ENCODE measurements around the gene KLHL3.

Gene KLHL3

DNA sequence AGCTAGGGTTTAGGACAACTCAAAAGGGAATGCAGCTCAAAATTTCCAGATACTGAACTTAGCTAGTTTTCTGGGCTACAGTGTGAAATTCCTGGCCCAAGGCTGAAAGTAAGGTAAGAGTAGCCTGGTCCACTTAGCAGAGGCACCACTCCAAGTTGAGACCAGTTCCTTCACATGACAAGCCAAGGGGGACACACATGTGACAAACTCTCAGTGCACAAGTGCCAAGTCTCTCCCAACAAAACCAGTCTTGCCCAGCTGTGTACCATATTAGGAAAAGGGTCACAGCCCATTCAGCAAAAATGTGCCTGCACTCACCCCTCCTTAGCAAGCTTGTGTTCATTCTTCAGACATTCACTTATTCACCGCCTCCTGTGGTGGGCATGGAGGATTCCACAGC, 27.8 kb downstream of the KLHL3 start:
- no peak for DNase-seq

DNA sequence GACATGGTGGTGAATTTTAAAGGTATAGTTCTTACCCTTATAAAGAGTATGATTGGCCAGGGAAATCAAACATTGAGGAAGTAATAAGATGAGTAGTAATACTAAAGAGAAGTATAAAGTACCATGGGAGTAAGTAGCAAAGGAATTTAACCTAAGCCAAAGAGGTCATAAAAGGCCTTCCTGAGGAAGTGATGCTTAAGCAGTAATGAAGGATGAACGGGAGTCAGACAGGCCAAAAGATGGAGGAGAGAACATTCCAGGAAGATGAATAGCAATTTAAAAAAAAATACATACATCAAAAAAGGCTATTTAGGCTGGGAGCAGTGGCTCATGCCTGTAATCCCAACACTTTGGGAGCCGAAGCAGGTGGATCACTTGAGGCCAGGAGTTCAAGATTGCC, 29.0 kb downstream of the KLHL3 start:
- DNase-seq = no peak

DNA sequence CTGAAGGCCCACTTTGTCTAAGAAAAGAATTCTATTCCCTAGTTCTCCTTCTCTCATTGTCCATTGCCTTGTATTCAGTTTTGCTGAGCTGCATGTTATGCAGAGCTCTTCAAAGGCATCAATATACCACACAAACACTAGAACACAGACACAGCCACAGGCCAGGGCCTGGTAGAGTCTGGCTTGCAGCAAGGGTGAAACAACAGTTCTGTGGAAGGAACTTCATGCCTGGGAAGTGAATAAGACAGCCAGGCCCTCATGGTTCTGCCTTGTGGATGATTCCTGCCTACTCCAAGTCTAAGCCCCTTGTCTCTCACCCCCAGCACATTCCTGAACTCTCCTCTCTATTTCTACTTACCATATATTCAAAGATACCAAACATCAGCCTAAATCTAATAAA, 30.8 kb downstream of the KLHL3 start:
- no peak for DNase-seq

DNA sequence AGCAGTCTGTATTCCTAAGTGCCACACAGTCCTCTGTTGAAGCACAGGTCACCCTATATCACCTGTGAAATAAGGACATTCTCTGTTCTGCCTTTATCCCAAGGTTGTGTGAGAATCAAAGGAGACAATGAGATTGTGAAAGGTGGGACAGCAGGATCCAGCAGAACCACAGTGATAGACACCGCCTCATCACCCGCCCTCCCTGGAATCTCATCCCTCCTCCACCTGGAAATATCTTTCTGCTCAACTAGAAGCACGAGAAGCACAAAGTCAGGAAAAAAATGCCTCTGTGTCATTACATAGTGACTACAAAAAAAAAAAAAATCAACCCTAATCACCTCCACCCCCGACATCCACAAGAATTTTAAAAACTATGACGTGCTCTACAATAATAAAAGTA, 32.3 kb downstream of the KLHL3 start:
- no peak for DNase-seq

DNA sequence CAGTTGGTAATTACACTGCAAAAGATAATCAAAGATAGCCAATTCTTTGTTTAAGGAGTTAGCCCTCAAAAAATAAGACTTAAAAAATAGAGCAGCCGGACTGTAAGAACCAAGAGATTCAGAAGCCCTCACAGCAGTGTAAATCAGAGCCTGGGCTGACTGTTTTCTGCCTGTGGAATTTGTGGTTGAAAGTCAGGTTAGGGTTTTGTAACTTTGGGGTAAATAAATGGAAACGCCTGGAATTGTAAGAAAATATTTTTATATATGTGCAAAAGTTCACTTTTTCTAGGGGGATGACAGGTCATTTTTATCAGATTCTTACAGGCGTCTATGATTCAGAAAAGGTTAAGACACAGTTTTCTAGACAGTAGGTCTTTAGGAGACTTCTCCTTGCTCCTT, 35.6 kb downstream of the KLHL3 start:
- no peak for DNase-seq

DNA sequence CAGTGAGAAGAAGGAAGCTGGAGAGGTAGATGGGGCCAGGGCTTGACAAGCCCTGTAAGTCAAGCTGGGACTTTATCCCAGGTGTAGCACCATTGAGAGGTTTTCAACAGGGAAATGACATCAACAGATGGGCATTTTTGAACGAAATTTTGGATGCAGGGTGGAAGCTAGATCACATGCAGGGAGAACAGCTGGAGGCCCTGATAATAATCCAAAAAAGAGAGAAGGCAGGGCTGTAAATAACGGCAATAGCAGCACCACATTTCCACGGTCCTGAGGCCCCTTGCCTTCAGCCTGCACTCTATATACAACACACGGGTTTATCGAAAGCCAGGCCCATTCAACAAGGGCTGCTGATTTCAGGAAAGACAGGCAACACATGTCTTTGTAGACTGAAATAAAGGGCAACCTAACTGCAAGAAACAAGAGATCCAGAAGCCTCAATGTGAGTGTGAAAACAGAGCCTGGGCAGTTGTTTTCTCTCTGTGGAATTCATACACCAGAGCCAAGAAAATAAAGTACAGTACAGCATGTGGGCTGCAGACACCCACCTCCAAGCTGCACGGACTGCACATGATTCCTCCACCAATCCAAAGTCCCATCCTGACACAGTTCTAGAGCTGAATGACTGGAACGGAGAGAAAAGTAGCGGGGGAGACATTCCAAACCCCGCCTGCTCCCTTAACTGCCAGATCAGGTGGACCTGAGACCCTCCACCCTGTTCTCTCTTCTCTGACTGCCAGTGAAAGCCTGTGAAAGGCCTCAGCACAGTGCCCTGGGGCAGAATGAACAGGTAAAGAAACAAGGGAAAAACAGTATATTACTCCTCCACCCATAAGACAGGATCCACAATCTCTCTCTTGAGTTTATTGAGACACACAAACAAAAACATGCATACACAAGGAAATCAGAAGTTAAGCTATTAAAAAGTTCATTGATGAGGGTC, 36.3 kb downstream of the KLHL3 start:
- DNase-seq = no peak

DNA sequence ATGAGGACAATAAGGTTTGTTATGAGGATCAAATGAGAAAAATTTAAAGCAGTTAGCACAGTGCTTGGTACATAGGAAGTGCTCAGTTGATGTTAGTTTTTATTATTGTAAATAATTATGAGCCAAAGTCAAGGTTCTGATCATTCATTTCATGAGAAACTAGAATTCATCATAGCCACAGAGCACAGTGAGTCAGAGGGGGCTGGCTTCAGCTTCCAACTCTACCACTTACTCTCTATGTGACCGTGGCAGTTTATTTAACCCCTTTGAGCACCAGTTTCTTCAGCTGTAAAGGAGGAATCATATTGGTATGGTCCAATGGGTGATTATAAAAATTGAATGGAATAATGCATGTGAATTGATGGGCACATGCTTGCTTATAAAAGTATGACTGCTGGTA, 39.4 kb downstream of the KLHL3 start:
- DNase-seq = no peak

DNA sequence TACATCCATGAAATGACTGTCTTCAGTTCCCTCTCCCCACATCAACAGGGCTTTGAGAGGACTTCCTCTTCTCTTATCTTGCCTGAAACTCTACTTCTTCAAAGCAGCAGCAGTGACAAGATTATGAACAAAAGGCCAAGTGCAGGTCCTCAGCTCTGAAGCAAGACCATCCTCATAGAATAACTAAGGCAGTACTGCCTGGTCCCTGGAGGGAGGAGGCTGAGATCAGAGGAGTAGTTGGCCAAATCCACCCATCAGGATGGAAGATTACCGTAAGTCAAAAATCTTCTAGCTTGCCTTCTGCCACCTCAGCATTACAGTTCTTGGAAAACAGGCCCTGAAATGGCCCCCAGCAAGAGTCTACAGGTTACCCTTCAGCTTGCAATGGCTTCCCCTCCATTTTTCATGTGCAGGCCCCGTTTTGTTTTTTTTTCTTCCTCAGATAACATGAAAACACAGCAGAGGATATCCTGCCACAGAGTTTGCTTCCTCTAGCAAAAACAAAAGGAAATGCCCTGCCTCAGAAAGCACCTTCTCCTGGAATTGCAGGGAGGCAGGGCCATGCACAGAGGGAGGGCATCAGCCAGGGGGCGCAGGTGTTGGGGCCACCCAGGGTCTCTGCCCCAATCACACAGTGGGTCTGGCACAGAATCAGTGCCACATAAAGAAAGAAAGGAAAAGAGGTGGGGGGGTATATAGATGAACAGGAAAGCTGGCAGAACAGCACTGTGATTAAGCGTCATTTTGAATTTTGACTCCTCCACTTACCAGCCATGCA, 40.0 kb downstream of the KLHL3 start:
- no peak for DNase-seq

DNA sequence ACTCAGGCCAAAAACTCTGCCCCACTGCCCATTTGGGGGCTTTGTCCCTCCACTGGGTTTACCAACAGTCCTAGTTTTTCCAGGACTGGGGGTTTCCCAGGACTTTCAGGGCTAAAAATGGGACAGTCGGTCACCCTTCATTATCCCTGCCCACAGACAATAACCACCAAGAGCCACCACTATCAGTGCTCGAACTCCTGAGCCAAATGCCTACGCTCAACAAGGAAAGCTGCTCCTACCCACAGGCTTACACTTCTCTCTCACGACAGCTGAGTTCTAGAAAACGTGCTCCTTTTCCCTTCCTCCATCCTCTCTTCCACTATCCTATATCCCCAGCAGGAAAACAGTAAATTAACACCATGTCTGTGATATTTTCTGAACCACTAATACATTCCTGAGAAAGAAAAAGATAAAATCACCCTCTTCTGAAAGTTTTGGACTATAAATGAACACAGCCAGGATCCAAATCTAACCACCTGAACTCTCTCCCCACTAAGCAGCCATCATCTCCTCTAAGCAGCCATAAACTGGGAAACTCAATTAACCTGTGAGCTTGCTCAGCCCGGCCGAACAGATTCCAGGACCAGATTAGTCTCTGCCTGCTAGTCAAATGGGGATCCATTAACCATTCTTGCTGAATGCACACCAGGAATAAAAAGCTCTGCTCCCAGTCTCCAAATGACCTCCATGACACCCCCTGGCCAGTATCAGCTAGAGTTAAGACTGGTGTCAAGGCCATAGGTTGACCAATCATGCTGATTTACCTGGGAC, 41.8 kb downstream of the KLHL3 start:
- no peak for DNase-seq

DNA sequence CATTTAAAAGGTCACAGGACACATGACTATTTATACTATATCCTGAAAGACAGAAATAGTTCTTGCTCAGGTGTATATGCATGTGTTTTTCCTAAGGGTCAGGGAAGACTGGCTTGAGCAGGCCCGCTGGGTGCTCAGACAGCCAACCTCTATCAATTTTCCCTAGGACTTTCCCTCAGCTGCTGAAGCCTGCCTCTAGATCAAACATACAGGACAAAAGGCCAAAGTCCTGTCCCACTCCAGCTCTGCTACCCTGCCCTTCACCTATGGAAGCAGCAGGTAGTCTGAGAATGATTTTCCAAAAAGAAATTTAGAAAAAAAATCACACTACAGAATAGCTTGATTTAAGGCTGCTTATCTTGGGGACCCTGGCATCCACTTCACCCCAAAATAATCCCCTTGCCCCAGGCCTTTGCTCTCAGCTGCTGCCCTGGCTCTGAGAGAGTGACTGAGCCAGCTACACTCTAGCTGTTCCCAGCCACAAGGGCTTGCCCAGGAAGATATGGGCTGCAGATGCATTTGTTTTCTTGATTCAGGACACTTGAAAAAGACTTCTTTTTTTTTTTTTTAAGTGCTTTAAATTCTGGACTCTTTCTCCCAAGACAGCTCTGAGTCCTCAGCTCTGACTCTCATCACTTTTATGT, 42.5 kb downstream of the KLHL3 start:
- no peak for DNase-seq

DNA sequence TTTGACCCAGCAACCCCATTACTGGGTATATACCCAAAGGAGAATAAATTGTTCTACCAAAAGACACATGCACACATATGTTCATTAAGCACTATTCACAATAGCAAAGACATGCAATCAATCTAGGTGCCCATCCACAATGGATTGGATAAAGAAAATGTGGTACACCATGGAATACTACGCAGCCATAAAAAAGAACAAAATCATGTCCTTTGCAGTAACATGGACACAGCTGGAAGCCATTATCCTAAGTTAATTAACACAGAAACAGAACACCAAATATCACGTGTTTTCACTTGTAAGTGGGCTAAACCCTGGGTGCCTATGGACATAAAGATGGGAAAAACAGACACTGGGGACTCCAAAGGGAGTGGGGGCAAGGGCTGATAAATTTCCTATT, 46.6 kb downstream of the KLHL3 start:
- no peak for DNase-seq

DNA sequence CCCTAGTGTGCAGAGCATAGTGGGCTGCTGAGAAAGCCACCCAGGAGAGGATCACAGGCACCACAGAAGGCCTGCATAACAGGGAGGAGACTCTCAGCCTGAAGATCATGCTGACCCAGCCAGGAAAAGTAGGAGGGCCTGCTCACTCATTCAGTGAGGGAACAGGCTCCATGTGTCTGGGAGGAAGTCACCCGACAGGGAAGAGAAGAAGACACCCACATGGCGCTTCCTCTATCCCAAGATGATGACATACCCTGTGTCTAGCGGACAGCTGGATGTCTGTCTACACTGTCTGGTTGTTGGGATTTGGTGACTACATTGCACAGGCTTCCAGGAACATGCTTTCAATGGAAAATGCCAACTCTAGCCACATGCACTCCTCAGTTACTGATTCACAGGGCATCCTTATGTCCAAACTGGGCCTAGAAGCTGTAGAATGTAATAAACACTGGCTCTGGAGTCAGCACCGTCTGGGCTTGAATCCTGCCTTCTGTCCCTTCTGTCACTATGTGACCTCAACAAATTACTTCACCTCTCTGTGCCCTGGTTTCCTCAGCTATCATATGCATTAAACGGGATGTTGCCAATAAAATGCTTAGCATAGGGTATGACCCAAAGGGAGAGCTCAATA, 47.6 kb downstream of the KLHL3 start:
- no peak for DNase-seq

DNA sequence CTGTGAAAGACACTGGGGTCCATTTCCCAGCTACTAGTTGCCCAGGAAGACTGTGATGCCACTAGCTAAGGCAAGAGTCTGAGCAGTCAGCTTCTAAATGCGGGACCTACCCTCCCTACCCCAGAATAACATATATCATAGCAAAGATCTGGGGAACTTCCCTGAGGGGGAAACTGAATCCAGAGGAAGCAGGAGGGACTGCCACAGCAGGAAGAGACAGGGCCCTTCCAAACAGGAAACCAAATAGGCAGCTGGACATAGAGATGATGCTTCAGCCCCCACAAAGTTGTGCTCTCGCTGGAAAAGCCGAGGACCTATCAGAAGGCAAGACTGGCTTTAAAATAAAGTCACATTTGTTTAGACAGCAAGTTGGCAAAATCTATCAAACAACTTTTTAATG, 51.1 kb downstream of the KLHL3 start:
- no peak for DNase-seq

DNA sequence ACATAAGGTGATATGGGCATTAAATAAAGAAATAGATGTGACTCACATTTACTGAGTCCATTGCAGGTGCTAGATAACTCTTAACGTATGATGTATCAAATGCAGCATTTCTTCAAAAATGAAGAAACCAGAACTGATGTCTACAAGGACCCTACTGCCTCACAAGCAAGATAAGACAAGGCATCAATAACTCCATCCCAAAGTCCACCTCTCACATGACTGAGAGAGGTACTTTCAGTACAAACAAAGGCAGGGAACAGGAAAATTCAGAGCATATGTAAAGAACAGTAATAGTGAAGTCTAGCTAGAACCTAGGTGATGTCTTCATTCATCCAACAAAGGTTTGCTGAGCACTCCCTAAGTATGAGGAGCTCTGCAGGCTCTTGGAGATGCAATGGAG, 54.7 kb downstream of the KLHL3 start:
- no peak for DNase-seq

DNA sequence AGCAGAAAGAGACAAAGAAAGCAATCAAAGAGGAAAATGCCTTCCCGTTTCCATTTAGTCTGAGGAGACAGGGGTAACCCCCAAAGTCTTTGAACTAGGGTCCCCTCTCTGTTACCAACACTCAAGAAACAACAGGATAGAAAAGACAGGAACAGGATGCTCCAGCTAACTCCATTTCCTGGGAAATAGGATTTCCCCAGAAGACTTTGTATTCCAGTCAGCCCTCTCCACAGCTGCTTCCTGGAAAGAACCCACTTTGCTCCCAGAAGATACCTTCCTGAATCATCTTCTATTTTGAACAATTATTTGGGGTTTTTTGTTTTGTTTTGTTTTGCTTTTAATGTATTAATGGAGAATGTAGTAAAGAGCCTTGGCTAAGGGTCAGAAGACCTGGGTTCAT, 56.0 kb downstream of the KLHL3 start:
- no peak for DNase-seq

DNA sequence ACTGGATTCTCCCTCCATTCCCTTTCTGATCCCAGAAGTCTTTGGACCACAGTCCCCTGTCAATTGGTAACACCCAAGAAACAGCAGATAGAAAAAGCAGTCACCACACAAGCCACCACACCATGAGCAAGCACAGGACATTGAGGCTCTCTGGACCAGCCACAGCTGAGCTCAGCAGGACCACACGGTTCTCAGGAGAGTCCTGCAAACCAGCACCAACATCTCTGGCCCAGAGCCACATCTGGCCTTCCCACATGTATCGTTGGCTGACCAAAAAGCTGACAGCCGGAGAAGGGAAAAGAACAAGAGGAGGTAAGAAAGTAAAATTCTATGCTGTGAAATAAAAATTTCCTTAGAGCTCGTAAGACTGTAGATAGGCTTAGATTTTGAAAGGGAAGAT, 56.7 kb downstream of the KLHL3 start:
- DNase-seq = no peak

DNA sequence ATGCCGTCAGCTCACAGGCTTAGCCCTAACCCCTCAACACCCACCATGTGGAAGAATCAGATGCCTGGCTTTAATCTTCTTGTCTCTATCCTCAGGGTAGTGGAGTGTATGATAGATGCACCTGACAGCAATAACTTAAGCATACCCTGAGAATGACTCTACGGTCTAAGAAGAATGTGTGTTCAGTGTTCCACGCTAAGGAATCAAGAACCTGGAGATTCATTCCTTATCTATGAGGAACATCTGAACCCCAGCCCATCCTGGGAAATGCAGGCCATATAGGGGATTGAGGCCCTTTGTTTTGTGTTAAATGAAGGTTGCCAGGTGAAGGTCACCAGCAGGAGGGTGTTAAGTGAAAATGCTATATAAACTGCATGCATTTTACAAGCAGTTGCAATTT, 63.0 kb downstream of the KLHL3 start:
- no peak for DNase-seq

DNA sequence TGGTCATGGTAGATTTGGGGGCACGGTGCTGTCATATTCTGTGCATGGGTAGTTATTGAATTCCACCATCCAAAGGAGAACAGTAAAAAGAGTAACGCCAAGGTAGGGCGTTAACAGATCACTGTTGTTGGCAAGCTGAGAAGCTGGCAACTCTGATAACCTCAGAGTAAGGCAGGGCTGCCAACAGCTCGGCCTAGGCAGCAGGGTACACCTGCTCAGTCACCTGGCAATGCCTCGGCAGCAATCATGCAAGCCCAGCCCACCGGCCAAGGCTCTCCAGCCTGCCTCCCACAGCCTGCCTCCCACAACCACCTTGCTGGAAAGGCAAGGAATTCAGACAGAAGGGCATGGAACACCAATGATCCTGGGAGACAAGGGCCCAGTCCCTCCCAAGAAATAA, 63.9 kb downstream of the KLHL3 start:
- no peak for DNase-seq

DNA sequence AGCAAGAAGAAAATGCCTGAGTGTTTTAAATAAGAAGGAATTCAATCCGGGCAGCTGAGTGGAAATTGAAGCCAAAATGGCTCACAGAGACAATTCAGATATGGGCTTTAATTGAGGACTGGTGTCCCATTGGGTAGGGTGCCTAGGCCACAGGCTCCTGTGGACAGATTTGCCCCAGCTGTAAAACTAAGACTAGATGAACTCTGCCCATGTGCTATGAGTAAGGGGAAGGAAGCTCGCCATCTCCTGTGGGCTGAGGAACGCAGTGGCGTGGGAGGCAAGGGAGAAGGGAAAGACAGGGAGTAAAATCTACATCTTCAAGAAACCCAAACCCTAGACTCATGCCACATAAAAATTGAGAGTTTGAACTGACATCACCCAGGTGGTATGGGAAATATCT, 66.1 kb downstream of the KLHL3 start:
- no peak for DNase-seq

DNA sequence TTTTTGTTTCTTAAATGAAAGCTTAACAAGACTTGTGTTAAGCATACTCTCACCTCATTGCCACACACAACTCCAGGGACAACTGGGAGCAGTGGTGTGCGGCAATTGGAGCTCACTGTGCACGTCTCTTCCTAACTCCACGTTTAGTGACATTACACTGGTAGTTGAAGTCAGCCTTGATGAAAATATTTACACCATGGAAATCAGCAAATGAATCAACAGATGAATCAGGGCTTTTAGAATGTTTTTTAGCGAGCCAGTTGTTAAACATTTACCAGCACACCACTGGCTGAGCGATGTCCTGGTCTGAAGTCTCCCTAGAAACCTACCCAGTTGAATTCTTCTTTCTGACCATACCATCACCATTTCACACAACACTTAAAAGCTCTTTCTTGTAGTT, 67.3 kb downstream of the KLHL3 start:
- DNase-seq = no peak

DNA sequence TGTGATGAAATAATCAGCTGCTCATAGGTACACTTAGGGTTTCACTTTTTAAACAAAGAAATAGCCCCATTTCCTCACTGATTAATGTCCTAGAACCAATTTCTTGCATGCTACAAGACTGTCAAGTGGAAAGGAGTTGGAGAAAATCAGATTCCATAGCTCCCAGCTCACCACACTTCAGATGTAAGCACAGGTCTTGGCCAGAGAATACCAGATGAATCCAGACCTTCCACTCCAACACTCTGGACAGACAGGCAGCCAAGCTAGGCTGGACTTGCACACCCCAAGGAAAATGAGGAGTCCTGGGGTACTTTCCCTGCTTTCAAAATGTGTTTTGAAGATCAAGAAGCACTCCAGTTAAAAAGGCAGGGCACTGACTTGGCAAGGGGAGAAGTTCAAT, 68.5 kb downstream of the KLHL3 start:
- DNase-seq = no peak

DNA sequence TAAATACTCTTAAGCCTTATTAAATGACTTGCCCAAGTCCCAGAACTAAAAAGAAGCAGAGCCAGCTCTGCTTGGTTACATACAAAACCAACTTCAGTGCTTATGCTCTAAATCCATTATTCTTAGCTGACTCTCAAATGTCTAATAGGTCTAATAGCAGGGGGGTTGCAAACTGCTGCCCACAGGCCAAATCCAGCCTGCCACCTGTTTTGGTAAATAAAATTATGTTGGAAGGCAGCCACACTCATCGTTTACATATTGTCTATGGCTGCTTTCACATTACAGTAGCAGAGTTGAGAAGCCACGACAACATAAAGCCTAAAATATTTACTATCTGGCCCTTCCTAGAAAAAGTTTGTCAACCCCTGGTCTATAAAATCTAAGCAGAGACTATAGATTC, 69.0 kb downstream of the KLHL3 start:
- DNase-seq = peak; percentile 5

DNA sequence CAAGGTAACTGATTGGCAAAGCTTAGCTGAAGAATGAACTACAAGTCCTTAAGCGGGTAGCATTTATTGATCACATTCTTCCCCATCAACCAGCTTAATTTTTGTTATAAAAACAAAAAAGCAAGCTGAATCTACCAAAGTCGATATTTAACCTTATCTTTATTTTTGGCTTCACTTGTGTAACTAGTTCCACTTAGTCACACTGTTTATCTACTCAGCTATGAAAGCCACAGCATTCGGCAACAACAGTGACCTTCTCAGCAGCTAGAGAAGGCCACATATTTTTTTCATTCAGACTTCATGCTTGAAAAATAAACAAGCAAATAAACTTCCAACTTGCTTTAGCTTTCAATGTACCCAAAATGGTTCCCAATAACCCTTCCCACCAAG, 69.4 kb downstream of the KLHL3 start:
- DNase-seq = no peak

Measured in NCI-H1092 treated with DMSO at 0.1 percent for 48 hours (cell line).